ENCODE results near the gene DMGDH.

Gene DMGDH

DNA sequence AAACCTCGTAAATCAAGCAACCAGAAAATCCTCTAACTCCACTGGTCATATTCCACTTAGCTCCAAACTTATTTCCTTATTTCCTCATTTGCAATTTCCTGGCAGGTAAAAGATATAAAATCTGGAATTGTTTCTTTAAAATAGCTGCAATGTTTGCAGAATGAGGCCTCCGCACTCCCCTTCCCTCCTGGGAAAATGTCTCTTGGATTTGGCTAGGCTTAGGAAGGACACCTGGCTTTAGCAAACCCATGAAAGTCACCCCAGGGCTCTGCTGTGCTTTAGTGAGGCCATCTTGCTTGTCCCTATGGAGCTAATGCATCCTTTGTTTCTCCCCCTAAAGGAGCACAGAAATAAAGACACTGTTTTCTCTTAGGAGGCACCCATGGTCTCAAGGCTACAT is 94.9 kb downstream of the DMGDH start:
- no peak for DNase-seq (ENCODE audit: low read depth in 2 of 2)

DNA sequence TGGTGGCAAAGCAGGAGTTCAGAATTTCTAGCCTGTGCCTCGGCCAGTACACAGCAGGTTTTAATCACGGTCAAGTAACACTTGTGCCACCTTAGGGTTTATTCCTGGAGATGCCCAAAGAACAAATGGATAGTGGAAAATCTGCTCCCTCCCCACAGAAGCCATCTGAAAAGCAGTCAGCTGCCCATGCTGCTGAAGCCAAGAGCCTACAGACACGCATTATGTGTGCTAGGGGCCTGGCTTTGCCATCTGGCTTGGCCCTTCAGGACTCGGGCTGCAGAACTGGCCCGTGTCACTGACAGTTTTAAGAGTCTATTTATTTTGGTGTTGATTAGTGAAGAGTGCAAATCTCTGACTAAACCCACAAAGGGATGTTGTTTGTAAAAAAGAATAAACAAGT is 95.5 kb downstream of the DMGDH start:
- no peak for DNase-seq (ENCODE audit: low read depth in 2 of 2)

DNA sequence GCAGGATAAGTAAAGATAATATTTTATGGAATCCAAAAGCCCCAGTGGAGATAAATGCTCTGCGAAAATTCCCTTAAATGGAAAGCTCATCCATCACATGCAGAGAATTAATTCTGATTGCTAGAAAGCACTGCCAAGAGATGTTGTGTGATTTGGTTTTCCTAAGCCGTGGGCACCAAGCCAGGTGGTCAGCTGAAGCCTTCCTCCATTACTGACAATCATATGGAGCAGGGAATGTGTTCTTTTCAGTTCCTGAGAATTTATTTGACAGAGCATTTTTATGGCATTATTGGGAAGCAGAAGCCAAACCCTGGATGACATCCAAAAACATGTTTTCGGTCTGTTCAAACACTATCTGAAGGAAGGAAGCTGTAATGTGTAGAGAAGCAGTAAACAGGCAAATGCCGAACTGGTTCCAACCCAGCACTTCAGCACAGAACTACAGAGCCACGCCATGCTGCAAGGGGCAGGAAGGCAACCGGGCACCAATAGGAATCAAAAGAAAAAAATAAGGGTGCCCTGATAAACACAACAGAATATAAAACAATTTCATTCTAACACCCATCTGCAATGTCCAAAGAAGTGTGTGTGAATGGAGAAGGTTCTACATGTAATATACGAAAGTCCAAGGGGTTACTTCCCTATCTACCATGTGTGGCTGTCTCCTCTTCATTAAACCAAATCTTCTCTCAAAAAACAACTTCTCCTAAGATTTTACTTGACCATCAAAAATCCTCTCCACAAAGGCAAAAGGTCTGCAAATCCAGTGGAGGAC is 96.6 kb downstream of the DMGDH start:
- DNase-seq (ENCODE audit: low read depth in 2 of 2), result no peak

DNA sequence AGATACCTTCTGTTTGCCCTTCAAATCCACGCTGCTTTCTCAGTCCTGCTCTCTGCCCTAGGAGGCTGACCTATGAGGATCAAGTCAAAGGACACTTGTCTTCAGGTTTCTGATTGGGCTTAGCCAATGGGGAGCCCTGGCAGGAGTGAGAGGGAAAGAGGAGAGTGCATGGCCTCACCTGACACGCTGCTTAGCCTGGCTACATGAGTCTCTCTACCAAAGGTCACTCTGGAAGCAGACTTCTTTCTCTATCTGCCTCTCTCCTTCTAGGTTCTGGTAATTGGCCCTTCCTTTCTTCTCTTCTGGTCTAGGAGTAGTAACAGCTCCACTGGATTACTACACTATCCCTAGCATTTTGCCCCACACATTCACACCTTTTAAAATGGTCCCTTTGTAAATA is 97.5 kb downstream of the DMGDH start:
- no peak for DNase-seq (ENCODE audit: low read depth in 2 of 2)

DNA sequence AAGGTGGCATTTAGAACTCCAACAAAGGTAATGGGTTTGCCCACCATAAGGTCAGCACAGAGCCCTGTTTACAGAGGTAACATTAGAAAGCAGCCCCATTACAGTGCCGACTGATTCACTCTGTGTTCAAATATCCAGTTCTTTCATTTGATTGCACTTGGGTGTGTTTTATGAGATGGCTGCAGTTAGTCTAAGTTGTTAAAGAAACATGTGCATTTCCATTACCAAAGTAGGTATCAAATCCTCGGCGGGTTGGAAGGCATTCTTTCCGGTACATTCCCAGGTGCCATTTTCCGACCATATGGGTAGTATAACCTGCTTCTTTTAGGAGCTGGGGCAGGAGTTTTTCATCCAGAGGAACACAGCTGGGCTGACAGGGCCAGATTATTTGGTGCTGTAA is 100.7 kb downstream of the DMGDH start:
- DNase-seq (ENCODE audit: low read depth in 2 of 2), result no peak

DNA sequence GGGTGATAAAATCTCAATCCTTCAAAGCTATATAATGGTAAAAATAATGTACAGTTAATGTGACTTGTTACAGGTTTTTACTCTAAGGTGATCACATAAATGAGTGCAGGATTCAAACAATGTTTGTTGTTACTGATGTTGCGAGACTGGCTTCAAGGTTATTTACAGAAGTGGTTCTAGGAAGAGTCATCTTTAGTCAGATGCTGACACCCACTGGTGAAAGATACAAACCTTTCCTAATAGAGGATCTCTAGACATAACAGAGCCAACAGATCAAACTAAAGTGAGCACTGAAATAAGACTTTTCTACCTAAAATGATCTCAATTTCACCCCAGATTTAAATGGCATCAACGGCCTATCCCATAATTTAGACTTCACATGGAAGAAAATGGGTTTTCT is 104.6 kb downstream of the DMGDH start:
- no peak for DNase-seq (ENCODE audit: low read depth in 2 of 2)

DNA sequence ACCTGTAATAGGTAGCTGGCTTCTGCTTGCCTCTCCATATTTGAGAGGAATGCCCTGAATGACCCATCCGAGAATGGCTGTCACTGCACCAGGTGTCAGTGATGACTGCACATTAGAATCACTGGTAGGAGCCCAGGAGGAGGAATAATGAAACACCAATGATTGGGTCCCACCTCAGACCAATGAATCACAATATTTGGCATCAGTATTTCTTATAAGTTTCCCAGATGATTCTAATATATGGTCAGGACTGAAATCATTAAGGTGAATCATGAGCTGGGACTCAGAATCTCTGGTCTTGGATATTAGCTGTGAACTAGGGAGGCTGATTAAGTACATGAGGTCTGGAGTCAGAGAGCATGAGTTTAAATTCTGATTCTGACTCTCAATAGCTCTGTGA is 107.7 kb downstream of the DMGDH start:
- no peak for DNase-seq (ENCODE audit: low read depth in 2 of 2)

DNA sequence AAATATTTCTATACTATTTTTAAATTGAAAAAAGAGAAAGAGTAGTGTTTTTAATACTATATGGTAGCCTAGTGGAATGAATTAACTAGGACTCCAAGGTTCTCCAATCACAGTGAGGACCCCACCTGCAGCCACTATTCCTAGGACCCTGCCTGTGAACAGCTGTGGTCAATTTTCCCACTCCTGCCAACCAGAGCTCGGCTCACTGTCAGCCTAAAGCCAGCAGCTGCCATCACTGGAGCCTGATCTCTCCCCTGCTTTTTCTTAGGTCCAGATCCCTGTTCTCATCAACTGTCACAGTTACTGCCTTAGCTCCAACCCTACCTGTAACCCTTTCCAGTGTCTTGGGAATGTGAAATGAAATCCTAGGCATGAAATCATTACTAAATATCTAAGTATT is 109.7 kb downstream of the DMGDH start:
- DNase-seq (ENCODE audit: low read depth in 2 of 2), result no peak

DNA sequence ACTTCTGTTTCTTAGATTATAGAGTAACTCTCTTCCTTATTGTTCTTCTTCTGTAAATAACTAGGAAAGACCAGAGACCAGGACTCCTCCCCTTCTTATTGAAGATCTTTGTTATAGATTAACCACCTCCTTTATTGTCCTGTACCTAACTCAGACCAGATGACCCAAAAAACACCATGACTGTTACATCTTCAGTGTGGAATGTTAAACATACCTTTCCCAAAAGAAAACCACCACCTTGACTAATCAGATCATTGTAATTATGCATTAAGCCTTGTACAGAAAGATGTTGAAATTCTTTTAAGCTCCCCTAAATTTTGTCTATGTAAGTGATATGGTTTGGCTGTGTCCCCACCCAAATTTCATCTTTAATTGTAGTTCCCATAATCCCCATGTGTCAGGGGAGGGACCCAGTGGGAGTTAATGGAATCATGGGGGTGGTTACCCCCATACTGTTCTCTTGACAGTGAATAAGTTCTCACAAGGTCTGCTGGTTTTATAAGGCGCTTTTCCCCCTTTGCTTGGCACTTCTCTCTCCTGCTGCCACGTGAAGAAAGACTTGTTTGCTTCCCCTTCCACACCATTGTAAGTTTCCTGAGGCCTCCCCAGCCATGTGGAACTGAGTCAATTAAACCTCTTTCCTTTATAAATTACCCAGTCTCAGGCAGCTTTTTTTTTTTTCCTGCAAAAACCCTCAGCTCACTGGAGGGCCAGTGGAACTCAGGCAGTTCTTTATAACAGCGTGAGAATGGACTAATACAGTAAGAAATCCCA is 110.6 kb downstream of the DMGDH start:
- no peak for DNase-seq (ENCODE audit: low read depth in 2 of 2)

DNA sequence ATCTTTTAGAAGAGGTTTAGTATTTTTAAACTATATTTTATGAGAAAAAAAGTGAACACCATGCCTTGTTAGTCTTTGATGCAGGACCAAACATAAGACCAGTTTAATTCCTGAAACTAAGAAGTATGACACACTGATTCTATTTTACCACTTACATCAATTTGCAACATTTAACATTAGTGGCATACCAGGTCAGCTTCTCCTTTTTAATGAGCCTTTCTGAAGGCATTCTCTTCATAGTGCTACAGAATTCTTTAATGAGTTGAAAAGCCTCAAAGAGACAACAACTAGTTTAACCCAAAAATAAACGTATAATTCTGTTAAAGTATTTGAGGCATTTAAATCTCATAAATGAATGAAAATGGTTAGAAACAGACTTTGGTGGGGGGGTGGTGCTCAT is 112.6 kb downstream of the DMGDH start:
- no peak for DNase-seq (ENCODE audit: low read depth in 2 of 2)

DNA sequence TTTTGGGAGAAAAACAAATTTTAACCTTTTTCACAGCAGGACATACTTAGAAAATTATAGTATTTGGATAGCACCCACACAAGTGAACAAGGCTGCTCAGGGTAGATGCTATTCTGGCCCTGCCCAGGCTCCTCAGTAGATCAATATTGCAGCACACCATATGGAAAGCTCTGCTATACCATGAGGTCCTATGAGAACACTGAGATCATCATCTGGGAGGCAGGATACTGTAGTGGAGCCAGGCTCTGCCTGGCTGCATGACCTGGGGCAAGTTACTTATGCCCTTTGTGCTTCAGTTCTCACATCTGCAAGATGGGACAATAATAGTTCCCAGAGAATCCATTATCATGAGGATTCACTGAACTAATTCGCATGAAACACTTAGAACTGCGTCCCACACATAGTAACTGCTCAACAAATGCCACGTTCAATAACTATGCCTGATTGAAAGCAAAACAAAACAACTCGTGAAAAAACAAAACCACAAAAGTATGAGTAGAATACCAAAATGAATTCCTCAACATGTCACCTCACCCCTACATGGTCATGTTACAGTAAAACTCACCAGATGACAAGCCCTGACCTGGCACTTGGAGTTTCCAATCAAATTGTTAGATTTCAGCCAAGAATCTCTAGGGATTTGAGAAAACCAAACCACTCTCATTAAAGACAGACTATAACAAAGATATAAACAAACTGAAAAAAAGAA is 116.2 kb downstream of the DMGDH start:
- DNase-seq (ENCODE audit: low read depth in 2 of 2), result no peak
